Measurements from ENCODE around the gene ATP6V0D1. TPM values are rescaled to one million over a fixed set of nuclear protein-coding genes. Genes with fewer than 3 reads are reported as not detected.
A peak's percentile ranks its signal among the peaks of the same experiment; 100 is the strongest.

Gene ATP6V0D1
- total RNA-seq, 1 donor from 2014 or later = 97.9 TPM

- peak overlapping the region; percentile 46 for H3K4me3 ChIP-seq (ENCODE audit: low read depth, low read length)
- no peak for TF ChIP-seq CTCF (conservative IDR thresholded peaks at IDR 0.05; ENCODE audit: low read depth, low read length)
- DNase-seq (ENCODE audit: low read depth) = no peak
Measured at GRCh38 chr16:67429799-67430503, 51.0 kb downstream of the ATP6V0D1 start.

- no peak overlapping the region for H3K4me3 ChIP-seq (ENCODE audit: low read depth, low read length)
- DNase-seq (ENCODE audit: low read depth) = no peak
- no peak for TF ChIP-seq CTCF (conservative IDR thresholded peaks at IDR 0.05; ENCODE audit: low read depth, low read length)
Measured at GRCh38 chr16:67429053-67429798, 51.7 kb downstream of the ATP6V0D1 start.

- TF ChIP-seq CTCF (conservative IDR thresholded peaks at IDR 0.05; ENCODE audit: low read depth, low read length) = peak; percentile 98
- DNase-seq (ENCODE audit: low read depth) = no peak
- no peak overlapping the region for H3K4me3 ChIP-seq (ENCODE audit: low read depth, low read length)
Measured at GRCh38 chr16:67428146-67428731, 52.7 kb downstream of the ATP6V0D1 start.

- DNase-seq (ENCODE audit: low read depth) = no peak
- no peak for TF ChIP-seq CTCF (conservative IDR thresholded peaks at IDR 0.05; ENCODE audit: low read depth, low read length)
- H3K4me3 ChIP-seq (ENCODE audit: low read depth, low read length) = no peak overlapping the region
Measured at GRCh38 chr16:67426950-67427349, 54.0 kb downstream of the ATP6V0D1 start.

GRCh38 chr16:67426022-67426421 lies 54.9 kb downstream of the ATP6V0D1 start:
- H3K4me3 ChIP-seq (ENCODE audit: low read depth, low read length) = no peak overlapping the region
- no peak for DNase-seq (ENCODE audit: low read depth)
- no peak for TF ChIP-seq CTCF (conservative IDR thresholded peaks at IDR 0.05; ENCODE audit: low read depth, low read length)

- no peak for TF ChIP-seq CTCF (conservative IDR thresholded peaks at IDR 0.05; ENCODE audit: low read depth, low read length)
- H3K4me3 ChIP-seq (ENCODE audit: low read depth, low read length) = no peak overlapping the region
- no peak for DNase-seq (ENCODE audit: low read depth)
Measured at GRCh38 chr16:67425580-67425979, 55.4 kb downstream of the ATP6V0D1 start.

Measured in epithelial cell of proximal tubule (primary cell).